GM19023 (cell line): Measurements from ENCODE around the gene ABCC4.
A peak's percentile ranks its signal among the peaks of the same experiment; 100 is the strongest.

Experiments
- ATAC-seq: cut with Tn5 transposase; IDR thresholded peaks from one replicate; pipeline ENCODE4 v1.9.1; 2021; ENCODE audit warnings: mild to moderate bottlenecking, moderate library complexity; ENCODE audit not compliant: unreplicated experiment

The ABCC4 gene

GRCh38 chr13:95020298-95020987, 280.8 kb downstream of the ABCC4 start:
- no peak for ATAC-seq

GRCh38 chr13:95019886-95020285, 281.4 kb downstream of the ABCC4 start:
- ATAC-seq = no peak

GRCh38 chr13:95007322-95007721, 293.9 kb downstream of the ABCC4 start:
- no peak for ATAC-seq

- ATAC-seq = no peak
Observed at GRCh38 chr13:95005300-95005699, 296.0 kb downstream of the ABCC4 start.

GRCh38 chr13:95003019-95003813, 298.0 kb downstream of the ABCC4 start:
- ATAC-seq = peak; percentile 67

- ATAC-seq = no peak
Observed at GRCh38 chr13:95002126-95002525, 299.1 kb downstream of the ABCC4 start.

GRCh38 chr13:94999871-95000270, 301.4 kb downstream of the ABCC4 start:
- ATAC-seq = no peak

- ATAC-seq = no peak
Observed at GRCh38 chr13:94997126-94997525, 304.1 kb downstream of the ABCC4 start.

GRCh38 chr13:94996445-94996844, 304.8 kb downstream of the ABCC4 start:
- no peak for ATAC-seq

- ATAC-seq = no peak
Observed at GRCh38 chr13:94994506-94994905, 306.7 kb downstream of the ABCC4 start.

- ATAC-seq = no peak
Observed at GRCh38 chr13:94993616-94994015, 307.6 kb downstream of the ABCC4 start.

- ATAC-seq = no peak
Observed at GRCh38 chr13:94992036-94992960, 309.0 kb downstream of the ABCC4 start.

- ATAC-seq = no peak
Observed at GRCh38 chr13:94988654-94989053, 312.6 kb downstream of the ABCC4 start.

- no peak for ATAC-seq
Observed at GRCh38 chr13:94987869-94988268, 313.4 kb downstream of the ABCC4 start.

- ATAC-seq = no peak
Observed at GRCh38 chr13:94987081-94987480, 314.2 kb downstream of the ABCC4 start.

- ATAC-seq = no peak
Observed at GRCh38 chr13:94984958-94985357, 316.3 kb downstream of the ABCC4 start.

- no peak for ATAC-seq
Observed at GRCh38 chr13:94978516-94978915, 322.7 kb downstream of the ABCC4 start.

GRCh38 chr13:94974015-94974951, 327.0 kb downstream of the ABCC4 start:
- ATAC-seq = no peak

- no peak for ATAC-seq
Observed at GRCh38 chr13:94972262-94972661, 329.0 kb downstream of the ABCC4 start.
